ENCODE data around the gene C17orf100. TPM values are rescaled to one million over a fixed set of nuclear protein-coding genes. Genes with fewer than 3 reads are reported as not detected.

C17orf100 gene
- total RNA-seq, 2 experiments from 2014 or later = 0.69 to 0.70 TPM

DNA sequence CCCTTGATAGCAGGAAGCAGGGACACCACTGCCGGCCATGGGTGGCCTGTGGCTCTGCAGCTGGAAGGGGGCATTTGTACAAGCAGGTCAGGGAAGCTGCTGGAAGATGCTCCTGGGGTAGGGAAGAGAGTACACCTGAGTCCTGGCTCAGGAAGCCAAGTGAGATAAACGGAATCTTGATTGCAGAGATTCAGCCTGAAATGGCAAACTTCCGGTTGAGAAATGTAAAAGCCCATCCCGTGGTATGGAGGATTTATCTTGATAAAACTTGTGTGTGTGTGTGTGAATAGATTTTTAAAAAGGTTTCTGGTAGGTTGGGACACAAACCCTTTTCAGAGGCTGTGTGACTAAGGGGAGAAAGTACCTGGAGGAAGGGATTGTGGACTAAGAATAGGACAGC, 29.6 kb downstream of the C17orf100 start:
- no peak for ATAC-seq (ENCODE audit: poor library complexity)
- H3K36me3 Mint-ChIP-seq (ENCODE audit: low read depth) = no peaks in the 10 kb centered on the region
- H3K27me3 Mint-ChIP-seq = peaks cover 51% of the 10 kb centered on the region
- peaks cover 9% of the 10 kb centered on the region for H3K4me1 ChIP-seq (ENCODE audit: insufficient read depth, low read length)
- no peak overlapping the region for H3K27ac ChIP-seq (ENCODE audit: low read depth in 1 of 2, low read length in 2 of 2)
- TF ChIP-seq, protein P1, sequence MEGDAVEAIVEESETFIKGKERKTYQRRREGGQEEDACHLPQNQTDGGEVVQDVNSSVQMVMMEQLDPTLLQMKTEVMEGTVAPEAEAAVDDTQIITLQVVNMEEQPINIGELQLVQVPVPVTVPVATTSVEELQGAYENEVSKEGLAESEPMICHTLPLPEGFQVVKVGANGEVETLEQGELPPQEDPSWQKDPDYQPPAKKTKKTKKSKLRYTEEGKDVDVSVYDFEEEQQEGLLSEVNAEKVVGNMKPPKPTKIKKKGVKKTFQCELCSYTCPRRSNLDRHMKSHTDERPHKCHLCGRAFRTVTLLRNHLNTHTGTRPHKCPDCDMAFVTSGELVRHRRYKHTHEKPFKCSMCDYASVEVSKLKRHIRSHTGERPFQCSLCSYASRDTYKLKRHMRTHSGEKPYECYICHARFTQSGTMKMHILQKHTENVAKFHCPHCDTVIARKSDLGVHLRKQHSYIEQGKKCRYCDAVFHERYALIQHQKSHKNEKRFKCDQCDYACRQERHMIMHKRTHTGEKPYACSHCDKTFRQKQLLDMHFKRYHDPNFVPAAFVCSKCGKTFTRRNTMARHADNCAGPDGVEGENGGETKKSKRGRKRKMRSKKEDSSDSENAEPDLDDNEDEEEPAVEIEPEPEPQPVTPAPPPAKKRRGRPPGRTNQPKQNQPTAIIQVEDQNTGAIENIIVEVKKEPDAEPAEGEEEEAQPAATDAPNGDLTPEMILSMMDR (IDR thresholded peaks at IDR 0.05) = no peak
- no peak for DNase-seq
- H3K27ac Mint-ChIP-seq = no peak overlapping the region
- CTCF ChIA-PET = no interaction called here
- intact Hi-C loops (cut with DNase I, micrococcal nuclease) = no loop called here
- H3K4me3 ChIP-seq (ENCODE audit: low read length) = no peak overlapping the region
- H3K9me3 Mint-ChIP-seq = no peaks in the 10 kb centered on the region
- POLR2A ChIA-PET = no interaction called here
- H3K4me3 Mint-ChIP-seq = no peak overlapping the region
- peaks cover 10% of the 10 kb centered on the region for H3K4me1 Mint-ChIP-seq (ENCODE audit: low read depth)
- peaks cover 10 to 36% of the 10 kb centered on the region in 2 experiments for H3K27me3 ChIP-seq (ENCODE audit: control insufficient read depth in 1 of 2, insufficient read depth in 2 of 2, low read length in 2 of 2)
- no peaks in the 10 kb centered on the region for H3K9me3 ChIP-seq (ENCODE audit: control insufficient read depth in 1 of 2, insufficient read depth in 1 of 2, low read length in 2 of 2)
- no peaks in the 10 kb centered on the region for H3K36me3 ChIP-seq (ENCODE audit: insufficient read depth, low read length)

DNA sequence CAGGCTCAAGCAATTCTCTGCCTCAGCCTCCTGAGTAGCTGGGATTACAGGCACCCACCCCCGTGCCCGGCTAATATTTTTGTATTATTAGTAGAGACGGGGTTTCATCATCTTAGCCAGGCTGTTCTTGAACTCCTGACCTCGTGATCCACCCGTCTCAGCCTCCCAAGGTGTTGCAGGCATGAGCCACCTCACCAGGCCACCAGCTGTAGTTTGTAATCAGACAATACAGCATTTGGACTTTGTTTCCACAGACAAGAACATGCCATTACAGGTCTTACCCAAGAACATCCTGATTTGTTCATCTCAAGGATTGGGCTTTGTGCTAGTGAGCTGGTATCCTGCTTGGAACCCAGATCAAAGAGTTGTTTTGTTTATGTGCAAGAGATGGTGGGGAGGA, 30.1 kb downstream of the C17orf100 start:
- Mint-ChIP-seq H3K4me1 (ENCODE audit: low read depth) (peaks cover 10% of the 10 kb centered on the region), H3K27me3 (peaks cover 52% of the 10 kb centered on the region), H3K9me3 (no peaks in the 10 kb centered on the region), H3K27ac (no peak overlapping the region), H3K36me3 (ENCODE audit: low read depth) (no peaks in the 10 kb centered on the region), H3K4me3 (no peak overlapping the region)
- intact Hi-C loops (cut with DNase I, micrococcal nuclease) = no loop called here
- TF ChIP-seq, protein P1 (IDR thresholded peaks at IDR 0.05) = no peak
- H3K27me3 ChIP-seq (ENCODE audit: control insufficient read depth in 1 of 2, insufficient read depth in 2 of 2, low read length in 2 of 2) = peaks cover 10 to 36% of the 10 kb centered on the region in 2 experiments
- ATAC-seq (ENCODE audit: poor library complexity) (no peak), DNase-seq (no peak)
- peaks cover 9% of the 10 kb centered on the region for H3K4me1 ChIP-seq (ENCODE audit: insufficient read depth, low read length)
- no peaks in the 10 kb centered on the region for H3K36me3 ChIP-seq (ENCODE audit: insufficient read depth, low read length)
- no peak overlapping the region for H3K4me3 ChIP-seq (ENCODE audit: low read length)
- H3K9me3 ChIP-seq (ENCODE audit: control insufficient read depth in 1 of 2, insufficient read depth in 1 of 2, low read length in 2 of 2) = no peaks in the 10 kb centered on the region
- ChIA-PET POLR2A (no interaction called here), CTCF (no interaction called here)
- H3K27ac ChIP-seq (ENCODE audit: low read depth in 1 of 2, low read length in 2 of 2) = no peak overlapping the region

DNA sequence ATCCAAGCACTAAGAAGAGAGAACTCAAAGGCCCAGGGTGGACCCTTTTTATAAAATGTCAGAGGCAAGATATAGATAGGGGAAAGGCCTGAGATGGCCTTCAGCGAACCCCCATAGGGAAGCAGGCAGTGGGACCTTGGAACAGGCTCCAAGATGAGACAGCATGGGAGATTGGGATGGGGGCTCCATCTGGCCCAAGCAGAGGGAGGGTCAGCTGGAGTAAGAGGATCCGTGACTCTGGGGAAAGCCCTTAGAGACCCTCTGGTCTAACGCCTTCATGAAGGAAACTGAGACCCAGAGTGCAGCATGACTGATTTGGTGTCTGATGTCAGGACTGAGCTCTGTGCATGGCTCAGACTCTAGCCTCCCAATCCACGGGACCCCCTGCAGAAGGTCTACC, 30.8 kb downstream of the C17orf100 start:
- TF ChIP-seq, protein P1 (IDR thresholded peaks at IDR 0.05) = no peak
- DNase-seq (no peak), ATAC-seq (ENCODE audit: poor library complexity) (no peak)
- no peak overlapping the region for H3K27ac ChIP-seq (ENCODE audit: low read depth in 1 of 2, low read length in 2 of 2)
- no peaks in the 10 kb centered on the region for H3K36me3 ChIP-seq (ENCODE audit: insufficient read depth, low read length)
- no peaks in the 10 kb centered on the region for H3K9me3 Mint-ChIP-seq
- H3K9me3 ChIP-seq (ENCODE audit: control insufficient read depth in 1 of 2, insufficient read depth in 1 of 2, low read length in 2 of 2) = no peaks in the 10 kb centered on the region
- H3K4me3 ChIP-seq (ENCODE audit: low read length) = no peak overlapping the region
- POLR2A ChIA-PET = no interaction called here
- H3K27ac Mint-ChIP-seq = no peak overlapping the region
- no peaks in the 10 kb centered on the region for H3K36me3 Mint-ChIP-seq (ENCODE audit: low read depth)
- CTCF ChIA-PET = no interaction called here
- H3K4me1 ChIP-seq (ENCODE audit: insufficient read depth, low read length) = peaks cover 6% of the 10 kb centered on the region
- no peak overlapping the region for H3K4me3 Mint-ChIP-seq
- intact Hi-C loops (cut with DNase I, micrococcal nuclease) = no loop called here
- H3K27me3 Mint-ChIP-seq = peaks cover 59% of the 10 kb centered on the region
- H3K27me3 ChIP-seq (ENCODE audit: control insufficient read depth in 1 of 2, insufficient read depth in 2 of 2, low read length in 2 of 2) = peaks cover 14 to 36% of the 10 kb centered on the region in 2 experiments
- H3K4me1 Mint-ChIP-seq (ENCODE audit: low read depth) = peaks cover 7% of the 10 kb centered on the region
